Right hindlimb (tissue), 1 donor: ENCODE measurements around the gene GORASP2.

Experiments
- DNase-seq: peaks from one replicate; pipeline ENCODE4 v3.0.0-alpha.2; 2018

Gene GORASP2

DNA sequence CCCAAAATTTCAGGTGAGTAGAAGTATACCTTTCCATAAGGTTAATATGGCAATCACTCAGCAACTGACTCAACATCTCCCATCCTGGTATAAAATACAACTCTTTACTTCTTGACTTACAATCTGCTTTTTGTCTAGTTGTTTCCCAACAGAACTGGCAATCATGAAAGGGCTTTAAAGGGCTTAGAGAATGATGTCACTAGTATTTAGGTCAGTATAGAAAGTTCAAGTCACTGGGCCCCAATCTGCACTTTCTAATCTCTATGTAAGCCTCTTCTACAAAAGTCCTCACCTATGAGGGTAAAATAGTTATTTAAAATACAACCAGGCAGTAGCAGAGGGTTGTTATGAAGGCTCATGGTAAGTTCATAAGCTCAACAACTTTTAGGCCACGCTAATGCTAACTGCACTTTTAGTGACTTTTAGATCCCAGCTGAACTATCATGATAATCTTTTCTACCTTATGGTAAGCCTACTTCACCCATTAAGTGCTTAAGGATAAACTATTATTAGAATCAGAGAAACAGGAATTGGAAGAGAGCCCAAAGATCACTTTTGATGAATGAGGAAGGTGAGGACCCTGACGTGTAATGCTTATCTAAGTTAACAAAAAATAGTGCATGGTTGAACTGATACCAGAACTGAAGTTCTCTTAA lies 79.6 kb downstream of the GORASP2 start:
- no peak for DNase-seq

- DNase-seq = no peak
Observed at GRCh38 chr2:171009386-171009785, 80.3 kb downstream of the GORASP2 start.

DNA sequence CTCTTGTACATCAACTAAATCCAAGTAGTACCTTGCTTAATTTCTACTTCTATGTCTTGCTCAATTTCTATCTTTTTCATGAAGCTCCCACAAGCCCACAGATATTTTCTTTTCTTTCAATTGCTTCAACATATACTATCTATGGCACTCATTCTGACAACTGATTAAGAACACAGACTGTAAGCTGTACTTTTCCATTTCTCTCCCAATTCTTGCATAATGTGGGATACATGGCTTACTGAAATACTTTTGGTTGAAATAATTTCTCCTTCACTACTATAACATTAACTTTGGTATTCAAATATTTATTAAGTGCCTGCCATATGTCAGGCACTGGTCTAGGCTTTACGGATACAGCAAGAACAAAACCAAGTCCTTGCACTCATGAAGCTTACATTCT lies 84.8 kb downstream of the GORASP2 start:
- DNase-seq = no peak

GRCh38 chr2:171016125-171016524 lies 87.1 kb downstream of the GORASP2 start:
- no peak for DNase-seq
